ENCODE results near the gene ANXA4. TPM values are rescaled to one million over a fixed set of nuclear protein-coding genes. Genes with fewer than 3 reads are reported as not detected.

Gene ANXA4
- total and polyA plus RNA-seq, 2 of the 13 experiments (the other 11 are each of a cell fraction or from before 2014, with no cell fraction given): 155 to 168 TPM

GRCh38 chr2:69830045-69830905 lies 88.3 kb downstream of the ANXA4 start (continued):
- no peak for TF ChIP-seq PRMT3 (CRISPR knock-in tag; IDR thresholded peaks at IDR 0.05; ENCODE audit: borderline replicate concordance, low read depth)
- TF ChIP-seq ZNF530 (CRISPR knock-in tag; IDR thresholded peaks at IDR 0.05; ENCODE audit: low read depth): no peak
- no peak for TF ChIP-seq ATF7 (IDR thresholded peaks at IDR 0.05)
- TF ChIP-seq ATF7 (CRISPR knock-in tag; IDR thresholded peaks at IDR 0.05): no peak
- TF ChIP-seq ZNF280D (CRISPR knock-in tag; IDR thresholded peaks at IDR 0.05): no peak
- TF ChIP-seq HNF4A (CRISPR knock-in tag; IDR thresholded peaks at IDR 0.05): peak; percentile 38
- no peak for TF ChIP-seq AGO1 (IDR thresholded peaks at IDR 0.05; ENCODE audit: low read depth, low read length, poor library complexity, severe bottlenecking)
- no peak; the same call in 1 of the 2 replicates for TF ChIP-seq NRL (CRISPR knock-in tag; IDR thresholded peaks at IDR 0.05; ENCODE audit: borderline replicate concordance)
- TF ChIP-seq HOXA7 (CRISPR knock-in tag; IDR thresholded peaks at IDR 0.05): no peak; the same call in 1 of the 2 replicates
- TF ChIP-seq ZNF512B (CRISPR knock-in tag; IDR thresholded peaks at IDR 0.05; ENCODE audit: borderline replicate concordance): no peak
- TF ChIP-seq ZNF274 (CRISPR knock-in tag; IDR thresholded peaks at IDR 0.05): peak; percentile 20; the same call in 1 of the 2 replicates
- TF ChIP-seq ZNF780A (CRISPR knock-in tag; IDR thresholded peaks at IDR 0.05): no peak
- TF ChIP-seq IRF9 (CRISPR knock-in tag; IDR thresholded peaks at IDR 0.05; ENCODE audit: borderline replicate concordance): no peak
- 0 out of 2 replicates have a peak, but pooled peaks have one; percentile 1 for TF ChIP-seq KDM5B (CRISPR knock-in tag; IDR thresholded peaks at IDR 0.05; ENCODE audit: borderline replicate concordance)
- TF ChIP-seq ZNF605 (CRISPR knock-in tag; IDR thresholded peaks at IDR 0.05): no peak
- TF ChIP-seq RAD21 (CRISPR knock-in tag; IDR thresholded peaks at IDR 0.05): no peak
- no peak for TF ChIP-seq ZNF354B (CRISPR knock-in tag; IDR thresholded peaks at IDR 0.05)
- TF ChIP-seq RFX1 (IDR thresholded peaks at IDR 0.05): no peak
- TF ChIP-seq ZNF776 (CRISPR knock-in tag; IDR thresholded peaks at IDR 0.05): no peak; the same call in none of the 2 replicates
- no peak for TF ChIP-seq ZBTB46 (CRISPR knock-in tag; IDR thresholded peaks at IDR 0.05; ENCODE audit: borderline replicate concordance)
- no peak for TF ChIP-seq CENPX (CRISPR knock-in tag; IDR thresholded peaks at IDR 0.05)

Data from HepG2 (cell line).